Cardiac muscle cell (in vitro differentiated cells and primary cell): Measurements from ENCODE around the gene DUSP7. TPM values are rescaled to one million over a fixed set of nuclear protein-coding genes. Genes with fewer than 3 reads are reported as not detected.

ENCODE experiments used
- DNase-seq, 2 donors: peaks; one replicate each; pipeline versions ENCODE4 v3.0.0 to v3.0.0-alpha.2; 2010 to 2017; ENCODE audit warnings: low read depth in 1 of 2, low spot score in 1 of 2
- H3K27ac ChIP-seq: fragments of 200-600 bp; sonication (generic); 2 replicates; pipeline ENCODE4 v1.5.1; 2016
- H3K27me3 ChIP-seq: fragments of 200-600 bp; sonication (generic); 2 replicates; pipeline ENCODE4 v1.6.0; 2016; ENCODE audit warnings: control low read depth
- H3K36me3 ChIP-seq: fragments of 200-600 bp; sonication (generic); 2 replicates; pipeline ENCODE4 v1.5.1; 2016; ENCODE audit warnings: control low read depth
- H3K4me1 ChIP-seq: fragments of 200-600 bp; sonication (generic); 2 replicates; pipeline ENCODE4 v1.8.1; 2017; ENCODE audit warnings: low read depth, mild to moderate bottlenecking, mixed run types
- H3K4me3 ChIP-seq: fragments of 200-600 bp; sonication (generic); 2 replicates; pipeline ENCODE4 v1.5.1; 2016; ENCODE audit warnings: mild to moderate bottlenecking
- H3K9me3 ChIP-seq: fragments of 200-600 bp; sonication (generic); 2 replicates; pipeline ENCODE4 v1.5.1; 2017; ENCODE audit warnings: low read depth, mild to moderate bottlenecking, control low read depth
- CTCF ChIP-seq: IDR thresholded peaks from 2 replicates; pipeline ENCODE4 v1.5.1; 2012; ENCODE audit warnings: low read depth, mild to moderate bottlenecking, low read length
- polyA plus RNA-seq: library from polyadenylated mRNA; unstranded; fragments of >200 nt; fragmentation: Nextera tagmentation; extraction: Ambion mirVana; gene quantifications from 2 replicates; pipeline ENCODE4 v1.2.1, GENCODE V29; 2016
- total RNA-seq: library from RNA; depleted of rRNA; stranded (reverse); fragments of >200 nt; gene quantifications from 2 replicates; pipeline ENCODE4 v1.2.3, GENCODE V29; 2016

The DUSP7 gene
- total and polyA plus RNA-seq, 2 experiments from 2014 or later: 7.1 to 39.5 TPM

DNA sequence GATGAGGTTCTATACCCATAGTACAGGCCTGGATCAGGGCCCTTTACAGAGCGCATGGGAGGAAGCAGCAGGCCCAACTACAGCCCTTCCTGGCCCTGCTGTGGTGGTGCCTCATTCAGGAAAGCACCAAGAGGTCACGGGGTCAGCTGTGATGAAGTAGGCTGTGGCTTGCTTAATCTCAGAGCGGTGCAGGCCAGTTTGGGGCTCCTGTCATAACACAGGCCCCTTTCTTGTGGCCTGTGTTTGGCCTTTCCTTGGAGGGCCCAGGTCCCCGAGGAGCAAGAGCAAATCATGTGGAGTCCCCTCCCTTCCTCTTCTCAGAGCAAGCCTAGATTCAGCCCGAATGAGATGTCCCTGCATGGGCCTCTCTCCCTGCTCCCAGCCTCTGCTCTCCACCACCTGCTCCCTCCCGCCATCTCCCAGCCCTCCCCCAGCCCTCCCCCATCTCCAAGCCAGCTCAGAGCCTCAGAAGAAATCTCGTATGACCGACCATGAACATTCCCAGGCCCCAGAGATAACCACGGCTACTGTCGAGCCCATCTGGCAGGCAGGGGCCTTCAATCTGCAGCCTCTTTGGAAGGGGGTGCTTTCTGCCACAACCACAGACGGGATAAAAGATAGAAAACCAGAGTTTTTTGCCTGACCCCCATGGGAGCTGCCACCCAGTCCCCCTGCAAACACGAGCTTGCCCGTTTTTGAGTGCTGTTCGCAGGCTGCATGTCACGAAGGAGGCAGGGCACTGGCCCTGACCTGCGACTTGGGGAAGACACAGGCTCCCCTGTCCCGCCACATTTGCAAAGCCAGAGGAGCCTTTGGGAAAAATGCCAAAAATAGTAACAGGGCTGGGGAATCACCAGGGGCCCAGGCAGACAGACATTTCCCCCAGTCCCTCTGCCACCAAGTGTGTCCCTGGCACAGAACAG, 32.3 kb upstream of the DUSP7 start:
- Histone ChIP-seq H3K27ac (peak overlapping the region; percentile 83), H3K4me1 (peaks cover 48% of the 10 kb centered on the region), H3K4me3 (no peak overlapping the region)

GRCh38 chr3:52087731-52088130, 31.4 kb upstream of the DUSP7 start:
- H3K4me1 ChIP-seq: peaks cover 38% of the 10 kb centered on the region
- no peaks in the 10 kb centered on the region for H3K27me3 ChIP-seq
- H3K9me3 ChIP-seq: no peaks in the 10 kb centered on the region
- H3K36me3 ChIP-seq: no peaks in the 10 kb centered on the region
- DNase-seq: no peak
- H3K4me3 ChIP-seq: no peak overlapping the region
- no peak overlapping the region for H3K27ac ChIP-seq
- no peak for TF ChIP-seq CTCF

More for the DNA sequence above, 32.3 kb upstream of the DUSP7 start:
- peak; percentile 33 to 75 for DNase-seq
- no peaks in the 10 kb centered on the region for H3K36me3 ChIP-seq
- no peaks in the 10 kb centered on the region for H3K27me3 ChIP-seq
- no peak for TF ChIP-seq CTCF
- H3K9me3 ChIP-seq: no peaks in the 10 kb centered on the region

GRCh38 chr3:52086976-52087663, 30.7 kb upstream of the DUSP7 start:
- no peaks in the 10 kb centered on the region for H3K36me3 ChIP-seq
- peak in 1 of 2 donors; percentile 56 for DNase-seq
- H3K9me3 ChIP-seq: no peaks in the 10 kb centered on the region
- no peak overlapping the region for H3K27ac ChIP-seq
- H3K4me3 ChIP-seq: no peak overlapping the region
- no peak for TF ChIP-seq CTCF
- H3K27me3 ChIP-seq: no peaks in the 10 kb centered on the region
- peaks cover 35% of the 10 kb centered on the region for H3K4me1 ChIP-seq

DNA sequence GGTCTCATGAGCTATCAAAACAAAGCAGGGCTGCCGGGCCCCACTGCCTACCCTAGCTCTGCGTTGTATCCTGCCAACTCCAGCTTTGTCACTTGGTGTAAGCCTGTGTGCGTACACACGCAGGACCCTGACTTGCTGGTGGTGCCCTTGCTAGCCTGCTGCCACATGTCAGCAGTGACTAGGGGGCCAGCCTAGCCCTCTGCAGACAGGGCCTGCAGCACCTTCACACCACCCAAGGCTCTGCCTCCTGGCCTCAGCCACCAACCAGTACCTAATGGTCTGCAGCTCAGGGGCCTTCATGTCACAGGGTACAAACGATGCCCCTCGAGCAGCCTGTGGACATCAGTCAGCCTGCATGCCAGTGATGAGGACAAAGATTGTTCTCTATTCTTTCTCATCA, 30.1 kb upstream of the DUSP7 start:
- Histone ChIP-seq H3K4me1 (peaks cover 34% of the 10 kb centered on the region), H3K27me3 (no peaks in the 10 kb centered on the region), H3K27ac (no peak overlapping the region), H3K4me3 (no peak overlapping the region), H3K36me3 (no peaks in the 10 kb centered on the region), H3K9me3 (no peaks in the 10 kb centered on the region)
- TF ChIP-seq CTCF: no peak
- DNase-seq: no peak

GRCh38 chr3:52085681-52086282, 29.4 kb upstream of the DUSP7 start:
- no peak overlapping the region for H3K27ac ChIP-seq
- peaks cover 27% of the 10 kb centered on the region for H3K4me1 ChIP-seq
- H3K4me3 ChIP-seq: no peak overlapping the region
- no peak for DNase-seq
- no peaks in the 10 kb centered on the region for H3K36me3 ChIP-seq
- TF ChIP-seq CTCF: no peak
- no peaks in the 10 kb centered on the region for H3K9me3 ChIP-seq
- no peaks in the 10 kb centered on the region for H3K27me3 ChIP-seq
